ENCODE data around the gene GRB7.

The GRB7 gene

GRCh38 chr17:39781031-39781860 is 43.5 kb downstream of the GRB7 start:
- H3K4me3 ChIP-seq (replicated peaks; ENCODE audit: low read depth, low read length), result no peak overlapping the region
- TF ChIP-seq, protein P1, sequence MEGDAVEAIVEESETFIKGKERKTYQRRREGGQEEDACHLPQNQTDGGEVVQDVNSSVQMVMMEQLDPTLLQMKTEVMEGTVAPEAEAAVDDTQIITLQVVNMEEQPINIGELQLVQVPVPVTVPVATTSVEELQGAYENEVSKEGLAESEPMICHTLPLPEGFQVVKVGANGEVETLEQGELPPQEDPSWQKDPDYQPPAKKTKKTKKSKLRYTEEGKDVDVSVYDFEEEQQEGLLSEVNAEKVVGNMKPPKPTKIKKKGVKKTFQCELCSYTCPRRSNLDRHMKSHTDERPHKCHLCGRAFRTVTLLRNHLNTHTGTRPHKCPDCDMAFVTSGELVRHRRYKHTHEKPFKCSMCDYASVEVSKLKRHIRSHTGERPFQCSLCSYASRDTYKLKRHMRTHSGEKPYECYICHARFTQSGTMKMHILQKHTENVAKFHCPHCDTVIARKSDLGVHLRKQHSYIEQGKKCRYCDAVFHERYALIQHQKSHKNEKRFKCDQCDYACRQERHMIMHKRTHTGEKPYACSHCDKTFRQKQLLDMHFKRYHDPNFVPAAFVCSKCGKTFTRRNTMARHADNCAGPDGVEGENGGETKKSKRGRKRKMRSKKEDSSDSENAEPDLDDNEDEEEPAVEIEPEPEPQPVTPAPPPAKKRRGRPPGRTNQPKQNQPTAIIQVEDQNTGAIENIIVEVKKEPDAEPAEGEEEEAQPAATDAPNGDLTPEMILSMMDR (IDR thresholded peaks at IDR 0.05; ENCODE audit: low read length, missing control alignments), result no peak
- DNase-seq (ENCODE audit: low read depth), result peak; percentile 31

DNA sequence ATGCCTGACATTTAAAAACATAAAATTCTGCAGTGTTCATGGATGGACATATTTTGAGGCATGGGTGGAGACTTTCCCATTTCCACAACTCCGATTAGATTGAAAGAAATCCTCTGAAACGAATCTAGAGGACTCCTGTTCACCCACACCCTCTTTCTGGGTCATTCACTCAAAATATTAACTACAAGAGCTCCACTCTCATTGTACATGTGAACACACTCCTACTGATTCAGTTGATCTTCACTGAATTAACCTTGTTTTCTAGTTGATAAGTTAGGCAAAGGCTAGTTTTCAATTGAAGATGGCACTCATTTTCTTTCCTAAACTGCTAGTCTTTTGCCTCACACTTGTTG is 44.1 kb downstream of the GRB7 start:
- TF ChIP-seq, protein P1 (IDR thresholded peaks at IDR 0.05; ENCODE audit: low read length, missing control alignments), result no peak
- DNase-seq (ENCODE audit: low read depth), result no peak
- no peak overlapping the region for H3K4me3 ChIP-seq (replicated peaks; ENCODE audit: low read depth, low read length)

DNA sequence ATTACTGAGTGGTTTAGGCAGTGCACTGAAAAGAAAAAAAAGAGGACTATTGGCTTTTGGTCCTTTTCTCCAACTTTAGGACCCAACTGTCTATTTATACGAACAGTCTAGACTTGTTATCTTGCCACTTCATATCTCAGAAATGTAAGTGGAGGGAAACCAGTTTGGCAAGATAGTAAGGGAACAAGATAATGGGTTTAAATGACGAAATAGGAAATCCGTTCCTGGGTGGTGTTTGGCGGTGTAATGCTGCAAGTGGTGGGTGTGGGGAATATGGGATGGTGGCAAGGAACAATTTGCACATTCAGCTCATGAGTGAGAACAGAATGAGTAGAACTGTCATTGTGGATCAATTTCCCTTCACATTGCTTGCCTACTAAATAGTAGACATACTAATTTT is 44.7 kb downstream of the GRB7 start:
- TF ChIP-seq, protein P1 (IDR thresholded peaks at IDR 0.05; ENCODE audit: low read length, missing control alignments), result no peak
- DNase-seq (ENCODE audit: low read depth), result peak; percentile 89

GRCh38 chr17:39782980-39783379 is 45.2 kb downstream of the GRB7 start:
- no peak overlapping the region for H3K4me3 ChIP-seq (replicated peaks; ENCODE audit: low read depth, low read length)
- TF ChIP-seq, protein P1 (IDR thresholded peaks at IDR 0.05; ENCODE audit: low read length, missing control alignments), result no peak
- DNase-seq (ENCODE audit: low read depth), result peak; percentile 39

More for the DNA sequence above, 44.7 kb downstream of the GRB7 start:
- H3K4me3 ChIP-seq (replicated peaks; ENCODE audit: low read depth, low read length), result no peak overlapping the region

DNA sequence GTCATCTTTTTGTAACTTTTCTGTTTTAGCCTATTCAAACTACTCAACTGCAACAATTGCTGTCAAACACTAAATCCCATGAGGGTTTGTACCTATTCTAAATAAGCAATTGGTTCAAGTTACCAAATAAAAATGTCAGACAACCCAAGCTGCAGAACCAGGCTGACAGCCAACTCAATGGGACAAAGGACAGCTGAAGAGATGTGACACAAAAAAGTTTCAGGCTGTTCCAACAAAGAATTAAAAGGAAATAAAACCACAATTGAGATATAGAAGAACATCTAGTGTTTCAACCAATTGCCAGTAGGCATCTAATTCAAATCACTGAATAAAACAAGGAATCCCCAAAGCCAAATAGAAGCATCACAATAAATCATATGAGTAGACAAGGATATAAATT is 49.3 kb downstream of the GRB7 start:
- TF ChIP-seq, protein P1 (IDR thresholded peaks at IDR 0.05; ENCODE audit: low read length, missing control alignments), result no peak
- DNase-seq (ENCODE audit: low read depth), result no peak
- H3K4me3 ChIP-seq (replicated peaks; ENCODE audit: low read depth, low read length), result no peak overlapping the region

DNA sequence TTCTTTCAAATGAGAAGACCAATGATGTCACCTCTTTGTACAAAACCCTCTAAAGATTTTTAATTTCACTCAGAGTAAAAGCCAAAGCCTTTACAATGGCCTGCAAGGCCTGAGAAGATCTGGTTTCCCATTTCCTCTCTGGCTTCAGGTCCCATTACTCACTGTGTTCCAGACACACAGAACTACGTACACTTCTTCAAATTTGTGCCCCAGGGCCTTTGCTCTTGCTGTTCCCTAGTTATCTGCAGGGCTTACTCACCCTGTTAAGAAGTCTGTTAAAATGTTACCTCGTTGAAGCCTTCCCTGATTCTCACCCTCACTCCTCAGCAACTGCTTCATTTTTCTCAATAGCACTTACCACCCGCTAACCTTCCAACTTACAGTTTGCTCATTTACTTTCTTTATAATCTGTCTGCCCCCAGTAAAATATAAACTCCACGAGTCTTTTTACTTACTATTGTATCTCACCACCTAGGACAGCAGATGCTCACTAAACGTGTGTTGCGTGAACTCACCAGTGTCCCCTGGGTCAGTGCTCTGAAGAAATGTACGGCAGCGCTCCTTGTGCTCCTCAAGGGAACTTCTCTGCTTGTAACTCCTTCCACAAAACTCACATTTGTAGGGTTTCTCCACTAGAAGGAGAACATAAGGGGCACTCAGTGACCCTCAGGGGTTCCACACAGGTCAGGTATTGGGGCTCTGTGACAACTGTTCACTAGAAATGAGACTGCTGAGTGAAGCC is 50.2 kb downstream of the GRB7 start:
- DNase-seq (ENCODE audit: low read depth), result no peak
- TF ChIP-seq, protein P1 (IDR thresholded peaks at IDR 0.05; ENCODE audit: low read length, missing control alignments), result no peak
- H3K4me3 ChIP-seq (replicated peaks; ENCODE audit: low read depth, low read length), result no peak overlapping the region
